Activated T-helper 1 cell treated with anti-CD3 and anti-CD28 coated beads, Interleukin-2, amount 50 U/mL, for 16 hours (primary cell): Measurements from ENCODE around the gene PIP5K1C.
"Not testable (repeated sequence)": the region's sequence is repeated elsewhere in the genome, so short reads cannot be mapped to it uniquely, and the experiment has no call there.

Experiments used
- DNase-seq, 2 donors: peaks; one replicate each; pipeline ENCODE4 v3.0.0-alpha.2; 2020; ENCODE audit warnings: low read depth in 1 of 2, low spot score in 1 of 2

PIP5K1C gene

GRCh38 chr19:3661284-3662238 lies 38.7 kb downstream of the PIP5K1C start:
- no peak for DNase-seq

- no peak for DNase-seq
Observed at GRCh38 chr19:3660493-3661219, 39.6 kb downstream of the PIP5K1C start.

- DNase-seq, result no peak
Observed at GRCh38 chr19:3659746-3660112, 40.5 kb downstream of the PIP5K1C start.

- no peak for DNase-seq
Observed at GRCh38 chr19:3658870-3659745, 41.2 kb downstream of the PIP5K1C start.

GRCh38 chr19:3658004-3658869 lies 42.0 kb downstream of the PIP5K1C start:
- no peak for DNase-seq

GRCh38 chr19:3657395-3657769 lies 42.9 kb downstream of the PIP5K1C start:
- DNase-seq, result no peak

- no peak for DNase-seq
Observed at GRCh38 chr19:3656747-3657394, 43.4 kb downstream of the PIP5K1C start.

- DNase-seq, result no peak
Observed at GRCh38 chr19:3656073-3656746, 44.1 kb downstream of the PIP5K1C start.

GRCh38 chr19:3655402-3656072 lies 44.7 kb downstream of the PIP5K1C start:
- no peak for DNase-seq

- no peak for DNase-seq
Observed at GRCh38 chr19:3653865-3654513, 46.3 kb downstream of the PIP5K1C start.

GRCh38 chr19:3653081-3653795 lies 47.0 kb downstream of the PIP5K1C start:
- no peak for DNase-seq

- DNase-seq, result no peak
Observed at GRCh38 chr19:3652422-3652821, 47.8 kb downstream of the PIP5K1C start.

- no peak for DNase-seq
Observed at GRCh38 chr19:3651684-3652083, 48.6 kb downstream of the PIP5K1C start.

- DNase-seq, result no peak
Observed at GRCh38 chr19:3649888-3650287, 50.4 kb downstream of the PIP5K1C start.

- no peak for DNase-seq
Observed at GRCh38 chr19:3648037-3648905, 52.0 kb downstream of the PIP5K1C start.

GRCh38 chr19:3647102-3647501 lies 53.2 kb downstream of the PIP5K1C start:
- DNase-seq, result not testable (repeated sequence)
